ENCODE data around the gene YEATS2. TPM values are rescaled to one million over a fixed set of nuclear protein-coding genes. Genes with fewer than 3 reads are reported as not detected.

Gene YEATS2
- total and polyA plus RNA-seq, 2 donors from 2014 or later = 4.7 to 20.5 TPM

GRCh38 chr3:183802989-183803388, 105.4 kb downstream of the YEATS2 start:
- intact Hi-C loops (cut with DNase I) = no loop called here
- H3K36me3 ChIP-seq (ENCODE audit: control insufficient read depth in 2 of 3, insufficient read depth in 3 of 3, low read length in 3 of 3) = peaks cover 4 to 49% (median 41%) of the 10 kb centered on the region in 3 donors

GRCh38 chr3:183807209-183807728, 109.7 kb downstream of the YEATS2 start:
- DNase-seq (no peak), FAIRE-seq (no peak)
- intact Hi-C loops (cut with DNase I) = no loop called here
- Histone ChIP-seq H3K4me1 (ENCODE audit: control insufficient read depth in 2 of 3, insufficient read depth in 2 of 3, low read depth in 1 of 3, low read length in 3 of 3) (no peaks in the 10 kb centered on the region), H3K9ac (ENCODE audit: low read length in 3 of 3) (no peak overlapping the region), H3K27ac (ENCODE audit: low read depth in 2 of 2, low read length in 2 of 2) (no peak overlapping the region), H3K4me3 (ENCODE audit: low read length in 3 of 3) (no peak overlapping the region), H3K27me3 (ENCODE audit: control insufficient read depth, insufficient read depth, low read length) (no peaks in the 10 kb centered on the region), H3K36me3 (ENCODE audit: control insufficient read depth in 2 of 3, insufficient read depth in 3 of 3, low read length in 3 of 3) (peaks cover 3 to 29% (median 22%) of the 10 kb centered on the region in 3 donors), H3K9me3 (ENCODE audit: control insufficient read depth in 2 of 3, insufficient read depth in 1 of 3, low read length in 3 of 3) (no peaks in the 10 kb centered on the region)
- TF ChIP-seq CTCF (IDR thresholded peaks at IDR 0.05; ENCODE audit: borderline replicate concordance, extremely low read depth, insufficient read depth) = no peak

More at GRCh38 chr3:183802989-183803388, 105.4 kb downstream of the YEATS2 start:
- FAIRE-seq (no peak), DNase-seq (no peak)
- TF ChIP-seq CTCF (IDR thresholded peaks at IDR 0.05; ENCODE audit: borderline replicate concordance, extremely low read depth, insufficient read depth) = no peak
- H3K4me3 ChIP-seq (ENCODE audit: low read length in 3 of 3) = no peak overlapping the region
- no peak overlapping the region for H3K27ac ChIP-seq (ENCODE audit: low read depth in 2 of 2, low read length in 2 of 2)
- no peaks in the 10 kb centered on the region for H3K27me3 ChIP-seq (ENCODE audit: control insufficient read depth, insufficient read depth, low read length)
- no peak overlapping the region for H3K9ac ChIP-seq (ENCODE audit: low read length in 3 of 3)
- no peaks in the 10 kb centered on the region for H3K4me1 ChIP-seq (ENCODE audit: control insufficient read depth in 2 of 3, insufficient read depth in 2 of 3, low read depth in 1 of 3, low read length in 3 of 3)
- H3K9me3 ChIP-seq (ENCODE audit: control insufficient read depth in 2 of 3, insufficient read depth in 1 of 3, low read length in 3 of 3) = no peaks in the 10 kb centered on the region

GRCh38 chr3:183807881-183808280, 110.3 kb downstream of the YEATS2 start:
- H3K27me3 ChIP-seq (ENCODE audit: control insufficient read depth, insufficient read depth, low read length) = no peaks in the 10 kb centered on the region
- H3K9me3 ChIP-seq (ENCODE audit: control insufficient read depth in 2 of 3, insufficient read depth in 1 of 3, low read length in 3 of 3) = no peaks in the 10 kb centered on the region
- H3K4me3 ChIP-seq (ENCODE audit: low read length in 3 of 3) = no peak overlapping the region
- FAIRE-seq (no peak), DNase-seq (no peak)
- intact Hi-C loops (cut with DNase I) = no loop called here
- no peak overlapping the region for H3K9ac ChIP-seq (ENCODE audit: low read length in 3 of 3)
- no peaks in the 10 kb centered on the region for H3K4me1 ChIP-seq (ENCODE audit: control insufficient read depth in 2 of 3, insufficient read depth in 2 of 3, low read depth in 1 of 3, low read length in 3 of 3)
- no peak for TF ChIP-seq CTCF (IDR thresholded peaks at IDR 0.05; ENCODE audit: borderline replicate concordance, extremely low read depth, insufficient read depth)
- no peak overlapping the region for H3K27ac ChIP-seq (ENCODE audit: low read depth in 2 of 2, low read length in 2 of 2)
- H3K36me3 ChIP-seq (ENCODE audit: control insufficient read depth in 2 of 3, insufficient read depth in 3 of 3, low read length in 3 of 3) = peaks cover 3 to 26% (median 21%) of the 10 kb centered on the region in 3 donors

- intact Hi-C loops (cut with DNase I) = no loop called here
- no peaks in the 10 kb centered on the region for H3K27me3 ChIP-seq (ENCODE audit: control insufficient read depth, insufficient read depth, low read length)
- no peak overlapping the region for H3K9ac ChIP-seq (ENCODE audit: low read length in 3 of 3)
- FAIRE-seq (no peak), DNase-seq (no peak)
- TF ChIP-seq CTCF (IDR thresholded peaks at IDR 0.05; ENCODE audit: borderline replicate concordance, extremely low read depth, insufficient read depth) = no peak
- H3K27ac ChIP-seq (ENCODE audit: low read depth in 2 of 2, low read length in 2 of 2) = no peak overlapping the region
- no peak overlapping the region for H3K4me3 ChIP-seq (ENCODE audit: low read length in 3 of 3)
- H3K36me3 ChIP-seq (ENCODE audit: control insufficient read depth in 2 of 3, insufficient read depth in 3 of 3, low read length in 3 of 3) = peaks cover 3 to 22% (median 18%) of the 10 kb centered on the region in 3 donors
- no peaks in the 10 kb centered on the region for H3K9me3 ChIP-seq (ENCODE audit: control insufficient read depth in 2 of 3, insufficient read depth in 1 of 3, low read length in 3 of 3)
- no peaks in the 10 kb centered on the region for H3K4me1 ChIP-seq (ENCODE audit: control insufficient read depth in 2 of 3, insufficient read depth in 2 of 3, low read depth in 1 of 3, low read length in 3 of 3)
Observed at GRCh38 chr3:183808355-183808754, 110.8 kb downstream of the YEATS2 start.

All from kidney (tissue), 14 donors.